Liver (tissue), 9 donors: Measurements from ENCODE around the gene SYS1. TPM values are rescaled to one million over a fixed set of nuclear protein-coding genes. Genes with fewer than 3 reads are reported as not detected.

Experiments
- DNase-seq: peaks from one replicate; pipeline ENCODE4 v3.0.0-alpha.2; 2017; ENCODE audit warnings: low spot score
- H3K27ac ChIP-seq, 2 donors: one replicate each; pipeline ENCODE4 v1.7.0; 2013; ENCODE audit warnings: inconsistent platforms in 2 of 2, low read length in 2 of 2, control low read depth in 1 of 2, low read depth in 1 of 2, mild to moderate bottlenecking in 1 of 2
- H3K27me3 ChIP-seq, 4 donors: one replicate each; pipeline versions ENCODE4 v1.6.1 to v1.7.0; 2013; ENCODE audit warnings: low read length in 3 of 4, inconsistent platforms in 1 of 4, mild to moderate bottlenecking in 1 of 4, moderate library complexity in 1 of 4; ENCODE audit not compliant: control insufficient read depth in 4 of 4, insufficient read depth in 4 of 4
- H3K36me3 ChIP-seq, 4 donors: one replicate each; pipeline versions ENCODE4 v1.6.1 to v1.7.0; 2013; ENCODE audit warnings: low read length in 3 of 4, mild to moderate bottlenecking in 3 of 4, low read depth in 1 of 4, moderate library complexity in 1 of 4; ENCODE audit not compliant: control insufficient read depth in 4 of 4, insufficient read depth in 3 of 4
- H3K4me1 ChIP-seq, 4 donors: one replicate each; pipeline versions ENCODE4 v1.6.1 to v1.7.0; 2013; ENCODE audit warnings: low read length in 3 of 4, mild to moderate bottlenecking in 3 of 4, moderate library complexity in 1 of 4; ENCODE audit not compliant: control insufficient read depth in 4 of 4, insufficient read depth in 4 of 4
- H3K4me3 ChIP-seq, 3 donors: one replicate each; pipeline versions ENCODE4 v1.6.1 to v1.7.0; 2013; ENCODE audit warnings: low read length in 3 of 3, control low read depth in 1 of 3, low read depth in 1 of 3, mild to moderate bottlenecking in 1 of 3
- H3K9ac ChIP-seq, 2 donors: one replicate each; pipeline ENCODE4 v1.7.0; 2013; ENCODE audit warnings: low read length in 2 of 2, mild to moderate bottlenecking in 2 of 2, moderate library complexity in 2 of 2, control low read depth in 1 of 2, low read depth in 1 of 2
- H3K9me3 ChIP-seq, 4 donors: one replicate each; pipeline versions ENCODE4 v1.6.1 to v1.7.0; 2013; ENCODE audit warnings: low read length in 3 of 4; ENCODE audit not compliant: control insufficient read depth in 4 of 4
- ATF3 ChIP-seq: IDR thresholded peaks from 2 replicates; pipeline ENCODE4 v1.6.1; 2016; ENCODE audit warnings: antibody characterized with exemption
- CTCF ChIP-seq: fragments of 150-350 bp; IDR thresholded peaks from 2 replicates; pipeline ENCODE4 v1.5.1; 2017; ENCODE audit warnings: improper control_type of control experiment, low read depth, low read length; ENCODE audit not compliant: missing input control
- EGR1 ChIP-seq, 2 donors: IDR thresholded peaks; 2 replicates each; pipeline ENCODE4 v1.6.1; 2016 to 2018; ENCODE audit warnings: antibody characterized with exemption in 2 of 2, low read depth in 2 of 2
- FOXA1 ChIP-seq: IDR thresholded peaks from 2 replicates; pipeline ENCODE4 v1.6.1; 2016; ENCODE audit warnings: antibody characterized with exemption
- FOXA2 ChIP-seq: IDR thresholded peaks from 2 replicates; pipeline ENCODE4 v1.6.1; 2016; ENCODE audit warnings: antibody characterized with exemption
- GABPA ChIP-seq, 2 donors: IDR thresholded peaks in 1 of 2; conservative IDR thresholded peaks in 1 of 2; 2 replicates each; pipeline ENCODE4 v1.6.1; 2016; ENCODE audit warnings: antibody characterized with exemption in 2 of 2, mild to moderate bottlenecking in 1 of 2, moderate library complexity in 1 of 2
- HNF4A ChIP-seq, 2 donors: conservative IDR thresholded peaks; 2 replicates each; pipeline ENCODE4 v1.6.1; 2016; ENCODE audit warnings: antibody characterized with exemption in 2 of 2, mild to moderate bottlenecking in 2 of 2
- HNF4G ChIP-seq: IDR thresholded peaks from 2 replicates; pipeline ENCODE4 v1.6.1; 2016; ENCODE audit warnings: antibody characterized with exemption
- JUND ChIP-seq, 2 donors: IDR thresholded peaks; 2 replicates each; pipeline ENCODE4 v1.6.1; 2016; ENCODE audit warnings: antibody characterized with exemption in 2 of 2
- MAX ChIP-seq: IDR thresholded peaks from 2 replicates; pipeline ENCODE4 v1.6.1; 2016; ENCODE audit warnings: antibody characterized with exemption
- NR2F2 ChIP-seq: IDR thresholded peaks from 2 replicates; pipeline ENCODE4 v1.6.1; 2016; ENCODE audit warnings: antibody characterized with exemption
- RAD21 ChIP-seq, 2 donors: IDR thresholded peaks; 2 replicates each; pipeline ENCODE4 v1.6.1; 2016; ENCODE audit warnings: antibody characterized with exemption in 2 of 2, mild to moderate bottlenecking in 2 of 2
- REST ChIP-seq: IDR thresholded peaks from 2 replicates; pipeline ENCODE4 v1.6.1; 2016; ENCODE audit warnings: antibody characterized with exemption, mild to moderate bottlenecking
- RXRA ChIP-seq, 2 donors: IDR thresholded peaks; 2 replicates each; pipeline ENCODE4 v1.6.1; 2017 to 2018; ENCODE audit warnings: antibody characterized with exemption in 2 of 2, mild to moderate bottlenecking in 1 of 2
- SP1 ChIP-seq: IDR thresholded peaks from 2 replicates; pipeline ENCODE4 v1.6.1; 2018; ENCODE audit warnings: antibody characterized with exemption, mild to moderate bottlenecking
- TAF1 ChIP-seq: conservative IDR thresholded peaks from 2 replicates; pipeline ENCODE4 v1.6.1; 2016; ENCODE audit warnings: antibody characterized with exemption, mild to moderate bottlenecking
- YY1 ChIP-seq: IDR thresholded peaks from 2 replicates; pipeline ENCODE4 v1.6.1; 2016; ENCODE audit warnings: antibody characterized with exemption, mild to moderate bottlenecking
- ZBTB33 ChIP-seq: IDR thresholded peaks from 2 replicates; pipeline ENCODE4 v1.6.1; 2016; ENCODE audit warnings: antibody characterized with exemption
- WGBS: extraction: QIAGEN DNeasy Blood & Tissue Kit; methylation state at CpG from one replicate; pipeline ENCODE4 v1.1.7; 2013; 5-methylcytosine and 5-hydroxymethylcytosine counted together
- polyA plus RNA-seq, 2 donors: library from polyadenylated mRNA; stranded (reverse) in 1 of 2; unstranded in 1 of 2; fragments of 200-250 nt in 1 of 2; fragments of >200 nt in 1 of 2; fragmentation: Nextera tagmentation in 1 of 2; extraction: Ambion mirVana in 1 of 2; gene quantifications; one replicate each; pipeline versions ENCODE4 v1.2.1 to v1.2.3, GENCODE V29; 2013 to 2015
- total RNA-seq, 2 donors: library from RNA; depleted of rRNA; stranded (reverse); fragments of >200 nt; gene quantifications; one replicate each; pipeline ENCODE4 v1.2.3, GENCODE V29; 2014
- donor health status: healthy.
- donor health status: healthy.
- donor health status: healthy.
- donor health status: healthy.
- donor health status: healthy.

The SYS1 gene
- total and polyA plus RNA-seq, 4 donors: 15.0 to 37.8 (median 28.1) TPM

GRCh38 chr20:45402946-45403345 is 40.0 kb downstream of the SYS1 start:
- Histone ChIP-seq H3K36me3 (no peaks in the 10 kb centered on the region), H3K27me3 (peaks cover 0 to 2% (median 0%) of the 10 kb centered on the region in 4 donors), H3K4me1 (peaks cover 0 to 19% (median 11%) of the 10 kb centered on the region in 4 donors), H3K9ac (no peak overlapping the region), H3K27ac (no peak overlapping the region), H3K4me3 (no peak overlapping the region), H3K9me3 (peaks cover 4 to 7% (median 5%) of the 10 kb centered on the region in 4 donors)
- TF ChIP-seq HNF4G (no peak), YY1 (no peak), HNF4A (conservative IDR thresholded peaks at IDR 0.05) (no peak), REST (no peak)
- no peak for DNase-seq
- WGBS: 97% methylated on average over 1 of the region's 1 CpG

GRCh38 chr20:45404438-45404837 is 41.5 kb downstream of the SYS1 start:
- H3K27me3 ChIP-seq: peaks cover 0 to 2% (median 0%) of the 10 kb centered on the region in 4 donors
- no peaks in the 10 kb centered on the region for H3K36me3 ChIP-seq
- H3K9me3 ChIP-seq: peaks cover 4 to 7% (median 5%) of the 10 kb centered on the region in 4 donors
- no peak overlapping the region for H3K4me3 ChIP-seq
- H3K9ac ChIP-seq: no peak overlapping the region
- no peak for DNase-seq
- peaks cover 0 to 19% (median 11%) of the 10 kb centered on the region in 4 donors for H3K4me1 ChIP-seq
- H3K27ac ChIP-seq: no peak overlapping the region
- TF ChIP-seq EGR1 (IDR thresholded peaks at IDR 0.05; ENCODE audit: low read depth in 2 of 2) (no peak), YY1 (no peak), FOXA1 (no peak), CTCF (no peak), ZBTB33 (no peak), FOXA2 (no peak), SP1 (no peak), REST (no peak), HNF4A (conservative IDR thresholded peaks at IDR 0.05) (no peak), HNF4G (no peak), NR2F2 (no peak), GABPA (IDR thresholded peaks at IDR 0.05 in 1 of 2, conservative IDR thresholded peaks at IDR 0.05 in 1 of 2) (no peak), RAD21 (IDR thresholded peaks at IDR 0.05) (no peak), TAF1 (no peak), RXRA (IDR thresholded peaks at IDR 0.05) (no peak), JUND (IDR thresholded peaks at IDR 0.05) (no peak), MAX (no peak), ATF3 (no peak)
- whole genome bisulfite sequencing: 92% methylated on average over 1 of the region's 1 CpG
